ENCODE measurements around the gene IMP4.

DNA sequence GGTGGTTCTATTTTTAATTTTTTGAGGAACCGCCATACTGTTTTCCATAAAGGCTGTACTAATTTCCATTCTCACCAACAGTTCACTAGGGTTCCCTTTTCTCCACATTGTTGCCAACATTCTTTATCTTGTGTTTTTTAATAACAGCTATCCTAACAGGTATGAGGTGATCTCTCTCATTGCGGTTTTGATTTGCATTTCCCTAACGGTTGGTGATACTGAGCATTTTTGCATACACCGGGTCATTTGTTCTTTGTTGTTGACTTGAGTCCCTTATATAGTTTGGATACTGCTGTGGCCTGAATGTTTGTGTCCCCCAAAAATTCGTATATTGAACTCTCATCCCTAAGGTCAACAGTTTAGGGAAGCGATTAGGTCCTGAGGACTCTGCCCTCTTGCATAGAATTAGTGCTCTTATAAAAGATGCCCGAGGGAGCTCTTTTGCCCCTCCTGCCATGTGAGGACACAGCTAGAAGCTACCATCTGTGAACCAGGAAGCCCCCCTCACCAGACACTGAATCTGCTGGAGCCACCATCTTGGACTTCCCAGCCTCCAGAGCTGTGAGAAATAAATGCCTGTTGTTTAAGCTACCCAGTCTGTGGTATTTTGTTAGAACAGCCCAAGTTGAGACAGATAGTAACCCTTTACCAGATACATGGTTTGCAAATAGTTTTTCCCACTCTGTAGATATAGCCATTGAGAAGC, 4.7 kb downstream of the IMP4 start:
- TF ChIP-seq GATA2 (IDR thresholded peaks at IDR 0.05; ENCODE audit: low read depth, low read length), result no peak
- no peak for TF ChIP-seq GATA3 (IDR thresholded peaks at IDR 0.05; ENCODE audit: low read depth, low read length)
